NCI-H2196 (cell line): Measurements from ENCODE around the gene CSAG3.

ENCODE experiments used
- DNase-seq: peaks from one replicate; lab custom pipeline; 2025; ENCODE audit not compliant: unreplicated experiment; lab: John Stamatoyannopoulos, UW

The CSAG3 gene

GRCh38 chrX:152806035-152806434, 47.0 kb downstream of the CSAG3 start:
- DNase-seq: no peak
